Stimulated activated CD4-positive, alpha-beta T cell treated with anti-CD3 and anti-CD28 coated beads, Interleukin-4, amount 100 ng/mL, for 4 hours (primary cell): ENCODE measurements around the gene KDM2B.
"Not testable (repeated sequence)": the region's sequence is repeated elsewhere in the genome, so short reads cannot be mapped to it uniquely, and the experiment has no call there.

ENCODE experiments used
- DNase-seq, 2 experiments: peaks; one replicate each; pipeline ENCODE4 v3.0.0-alpha.2; 2020

KDM2B gene

GRCh38 chr12:121583334-121583661 is 2.5 kb upstream of the KDM2B start:
- DNase-seq: not testable (repeated sequence)

DNA sequence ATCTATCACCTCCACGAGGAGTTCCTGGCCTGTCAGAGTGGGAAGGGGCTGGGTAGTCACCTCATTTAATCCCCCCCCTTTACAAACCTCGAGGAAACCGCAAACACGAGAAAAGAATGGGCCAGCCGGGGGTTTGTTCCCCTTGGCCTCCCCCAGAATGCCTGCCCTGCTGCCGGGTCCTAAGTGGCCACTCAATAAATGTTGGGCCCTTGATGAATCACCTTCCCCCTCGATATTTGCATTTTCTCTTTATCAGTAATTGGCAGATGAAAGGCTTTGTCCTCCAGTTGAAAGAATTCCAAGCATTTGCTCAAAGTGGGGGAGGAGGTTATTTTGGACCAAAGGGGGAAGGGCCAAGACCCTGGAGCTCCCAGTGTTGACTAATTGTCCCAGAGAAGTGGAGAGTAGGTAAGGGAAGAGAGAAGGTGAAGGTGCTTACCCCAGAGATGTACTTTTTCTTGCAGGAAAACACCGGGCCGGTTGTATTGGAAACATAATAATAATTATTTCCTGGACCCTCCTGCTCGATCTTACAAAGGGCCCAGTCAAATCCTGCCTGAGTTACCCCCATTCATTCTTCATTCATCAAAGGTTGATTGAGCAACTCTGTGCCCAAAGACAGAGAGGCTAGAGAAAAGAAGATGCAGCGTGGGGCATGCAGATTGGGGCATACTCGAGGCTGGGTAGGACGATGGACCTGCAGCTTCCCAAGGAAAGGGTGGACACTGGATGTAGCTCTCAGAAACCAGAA is 1.9 kb upstream of the KDM2B start:
- DNase-seq: no peak

- DNase-seq: no peak
Measured at GRCh38 chr12:121581686-121582429, 1.0 kb upstream of the KDM2B start.

GRCh38 chr12:121579981-121580868 is 598 bp downstream of the KDM2B start:
- peak; percentile 50 to 66 for DNase-seq

DNA sequence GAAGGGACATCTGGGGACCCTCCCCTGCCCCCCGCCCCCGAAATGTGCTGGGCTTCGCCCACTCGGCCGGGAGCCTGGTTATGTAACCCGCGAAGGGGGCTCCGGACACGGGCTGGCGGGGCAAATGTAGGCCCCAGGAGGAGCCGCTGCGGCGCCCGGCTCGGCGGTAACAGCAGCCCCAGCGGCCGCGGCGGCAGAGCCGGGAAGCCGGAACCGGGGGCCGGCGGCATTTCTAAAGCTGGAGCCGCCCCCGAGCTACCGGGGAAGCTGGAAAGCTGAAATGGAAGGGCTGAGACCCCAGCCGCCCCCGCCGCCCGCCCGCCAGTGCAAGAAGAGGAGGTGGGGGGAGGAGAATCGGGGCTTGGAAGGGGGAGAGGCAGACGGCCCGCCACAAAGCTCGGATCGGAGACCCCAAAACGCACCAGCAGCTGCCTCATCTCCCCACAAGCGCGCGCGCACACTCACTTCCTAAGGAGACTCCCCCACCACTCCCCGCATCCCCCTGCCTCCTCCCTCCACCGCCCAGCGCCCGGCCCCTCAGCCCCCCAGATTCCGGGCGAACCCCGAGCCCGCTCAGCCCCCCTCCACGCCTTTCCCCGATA is 1.5 kb downstream of the KDM2B start:
- DNase-seq: peak; percentile 22 to 25

GRCh38 chr12:121578230-121579189 is 2.3 kb downstream of the KDM2B start:
- DNase-seq: no peak

GRCh38 chr12:121577443-121578180 is 3.2 kb downstream of the KDM2B start:
- DNase-seq: no peak

DNA sequence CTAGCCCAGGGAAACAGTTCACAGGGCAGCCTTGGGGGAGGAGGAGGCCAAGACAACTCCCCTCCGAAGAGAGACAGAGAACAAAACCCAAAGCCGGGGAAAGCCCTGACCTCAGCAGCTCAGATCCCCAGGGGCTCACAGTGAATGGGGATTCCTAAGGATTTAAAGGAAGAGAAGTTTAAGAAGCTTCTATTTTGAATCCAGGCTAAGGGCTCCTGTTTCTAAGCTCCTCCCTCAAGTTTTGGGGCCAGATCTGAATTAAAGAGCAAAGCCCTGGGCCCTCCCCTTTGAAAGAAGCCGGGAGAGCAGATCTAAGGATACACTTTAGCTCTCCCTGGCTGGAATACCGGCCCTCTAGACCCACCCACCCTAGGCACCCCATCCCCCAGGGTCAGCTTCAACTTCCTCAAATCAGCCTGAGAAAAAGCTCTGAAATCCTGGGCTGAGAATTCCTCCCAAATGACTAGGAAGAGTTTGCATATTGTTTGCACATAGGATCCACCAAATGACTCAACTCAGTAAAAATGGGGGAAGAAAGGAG is 3.9 kb downstream of the KDM2B start:
- DNase-seq: no peak

DNA sequence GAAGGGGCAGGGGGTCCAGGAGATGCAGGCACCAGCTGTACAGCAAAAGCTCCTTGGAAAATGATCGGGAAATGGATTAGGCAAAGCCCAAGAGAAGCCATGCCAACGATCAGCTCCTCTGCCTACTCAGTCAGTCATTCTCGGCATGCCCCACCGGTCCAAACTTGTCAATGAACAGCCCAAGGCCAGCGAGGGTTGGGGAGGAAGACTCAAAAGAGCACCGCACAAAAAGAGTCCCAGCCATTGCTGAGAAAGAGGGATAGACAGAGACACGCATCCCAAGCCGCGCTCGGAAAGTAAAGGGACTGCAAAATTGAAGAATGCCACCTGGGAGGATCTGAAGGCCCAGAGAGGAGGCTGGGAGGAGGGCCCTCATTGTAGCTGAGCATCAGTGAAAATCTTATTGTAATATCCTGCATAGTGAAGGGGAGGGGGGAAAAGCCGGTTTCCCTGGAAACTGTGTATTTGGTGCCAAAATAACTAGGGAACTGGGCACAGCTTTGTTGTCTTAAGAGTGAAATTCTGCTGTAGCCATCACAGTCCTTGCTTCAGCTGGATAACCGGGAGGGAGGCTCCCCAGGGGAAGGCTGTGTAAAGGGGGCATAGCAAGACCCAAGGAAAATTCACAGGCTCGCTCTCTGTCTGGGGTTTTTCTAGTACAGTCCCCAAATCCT is 4.7 kb downstream of the KDM2B start:
- DNase-seq: no peak

DNA sequence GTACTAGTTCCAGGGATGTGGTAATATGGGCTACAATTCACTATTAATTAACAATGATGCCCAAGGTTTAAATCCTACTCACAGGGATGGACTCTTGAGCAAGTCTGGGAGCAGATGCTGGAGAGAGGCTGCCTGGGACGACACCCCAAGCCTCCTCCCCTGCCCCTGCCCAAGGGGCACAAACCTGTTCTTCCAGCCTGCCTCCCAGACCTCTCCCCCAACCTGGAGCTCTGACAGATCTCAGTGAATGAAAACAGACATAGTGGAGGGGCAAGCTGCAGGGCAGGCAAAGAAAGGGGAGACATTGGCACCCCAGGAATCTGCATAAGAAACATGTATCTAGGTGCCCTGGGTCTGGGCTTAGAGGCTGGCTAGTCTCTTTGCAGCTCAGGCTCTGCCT is 5.8 kb downstream of the KDM2B start:
- no peak for DNase-seq

GRCh38 chr12:121574025-121574424 is 6.8 kb downstream of the KDM2B start:
- DNase-seq: no peak

DNA sequence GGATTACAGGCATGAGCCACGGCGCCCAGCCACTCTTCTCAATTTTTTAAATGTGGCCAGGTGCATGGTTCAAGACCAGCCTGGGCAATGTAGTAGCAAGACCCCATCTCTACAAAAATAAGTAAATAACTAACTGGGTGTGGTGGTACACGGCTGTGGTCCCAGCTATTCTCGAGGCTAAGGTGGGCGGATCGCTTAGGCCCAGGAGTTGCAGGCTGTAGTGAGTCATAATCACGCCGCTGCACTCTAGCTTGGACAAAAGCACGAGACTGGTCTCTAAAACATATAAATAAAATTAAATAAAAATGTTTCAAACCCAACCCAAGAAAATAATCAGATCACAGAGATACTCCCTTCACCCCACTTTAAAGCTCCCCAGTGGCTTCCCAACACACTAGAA is 8.9 kb downstream of the KDM2B start:
- no peak for DNase-seq

DNA sequence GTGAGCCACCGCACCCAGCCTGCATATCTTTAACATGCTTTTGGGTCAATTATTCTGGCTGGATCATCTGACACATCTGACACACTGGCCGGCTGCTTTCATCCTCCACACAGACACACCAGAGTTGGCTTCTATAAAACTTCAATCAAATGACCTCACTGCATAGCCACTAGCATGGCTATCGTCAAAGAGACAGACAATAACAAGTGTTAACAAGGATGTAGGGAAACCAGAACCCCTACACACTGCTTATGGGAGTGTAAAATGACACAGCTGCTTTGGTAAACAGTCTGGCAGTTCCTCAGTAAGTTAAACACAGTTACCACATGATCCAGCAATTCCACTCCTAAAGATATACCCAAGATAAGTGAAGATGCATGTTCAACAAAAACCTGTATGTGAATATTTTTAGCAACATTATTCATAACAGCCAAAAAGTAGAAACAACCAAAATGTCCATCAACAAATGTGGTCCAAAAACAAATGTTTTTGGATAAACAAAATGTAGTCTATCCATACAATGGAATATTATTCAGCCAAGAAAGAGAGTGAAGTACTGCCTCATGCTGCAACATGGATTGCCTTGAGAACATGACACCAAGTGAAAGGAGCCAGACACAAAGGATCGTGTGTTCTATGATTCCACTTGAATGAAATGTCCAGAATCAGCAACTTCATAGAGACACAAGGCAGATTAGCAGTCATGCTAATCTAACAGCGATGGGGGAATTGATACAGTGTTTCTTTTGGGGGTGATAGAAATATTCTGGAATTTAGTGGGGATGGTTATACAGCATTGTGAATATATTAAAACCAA is 10.1 kb downstream of the KDM2B start:
- no peak for DNase-seq

DNA sequence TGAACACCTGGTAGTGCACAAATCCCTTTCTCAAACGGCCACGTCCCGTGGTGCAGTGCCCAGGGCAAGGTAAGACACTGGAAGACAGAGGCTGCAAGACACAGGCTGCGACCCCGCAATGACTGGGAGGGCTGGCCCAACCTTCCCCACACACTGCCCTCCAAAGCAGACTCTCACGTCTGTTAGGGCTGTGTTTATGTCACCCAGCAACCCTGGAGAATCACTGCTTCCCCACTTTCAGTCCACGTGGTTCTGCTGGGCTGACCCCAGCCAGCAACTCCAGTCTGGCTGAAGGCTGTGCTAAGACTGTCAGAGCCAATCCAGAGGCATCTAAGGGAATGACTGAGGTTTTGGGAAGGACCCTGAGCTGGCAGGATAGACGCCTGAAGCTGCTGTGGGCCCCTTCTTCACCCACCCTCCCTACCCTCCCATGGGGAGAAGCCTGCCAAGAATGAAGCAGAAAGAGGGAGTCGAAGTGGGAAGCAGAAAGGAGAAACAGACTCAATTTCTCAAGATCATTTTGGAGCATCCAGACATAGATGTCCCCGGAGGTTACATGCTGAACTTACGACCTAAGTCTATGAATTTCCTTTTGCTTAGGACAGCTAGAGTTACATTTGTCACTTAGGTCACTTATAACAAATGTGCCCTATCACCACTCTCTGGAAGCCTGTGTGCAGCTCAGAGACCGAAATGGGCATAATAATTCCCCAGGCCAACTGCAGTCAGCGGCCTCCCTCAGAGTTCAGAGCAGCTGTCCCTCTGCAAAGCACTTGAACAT is 11.7 kb downstream of the KDM2B start:
- no peak for DNase-seq

DNA sequence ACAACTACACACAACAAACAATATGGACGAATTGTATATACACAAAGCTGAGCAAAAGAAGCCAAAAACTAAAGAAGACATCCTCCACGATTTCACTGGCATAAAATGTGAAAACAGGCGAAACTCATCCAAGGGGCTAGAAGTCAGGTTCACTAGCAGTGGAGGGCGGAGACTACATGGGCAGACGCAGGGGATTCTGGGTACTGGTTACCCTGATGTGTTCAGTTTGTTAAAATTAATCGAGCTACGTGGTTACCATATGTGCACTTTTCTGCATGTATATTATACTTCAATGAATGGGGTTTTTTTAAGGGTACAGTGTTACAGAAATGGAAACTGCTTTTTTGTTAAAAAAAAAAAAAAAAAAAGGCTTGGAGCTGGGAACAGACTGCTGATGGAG is 12.3 kb downstream of the KDM2B start:
- no peak for DNase-seq

- DNase-seq: no peak
Measured at GRCh38 chr12:121565076-121565475, 15.7 kb downstream of the KDM2B start.

DNA sequence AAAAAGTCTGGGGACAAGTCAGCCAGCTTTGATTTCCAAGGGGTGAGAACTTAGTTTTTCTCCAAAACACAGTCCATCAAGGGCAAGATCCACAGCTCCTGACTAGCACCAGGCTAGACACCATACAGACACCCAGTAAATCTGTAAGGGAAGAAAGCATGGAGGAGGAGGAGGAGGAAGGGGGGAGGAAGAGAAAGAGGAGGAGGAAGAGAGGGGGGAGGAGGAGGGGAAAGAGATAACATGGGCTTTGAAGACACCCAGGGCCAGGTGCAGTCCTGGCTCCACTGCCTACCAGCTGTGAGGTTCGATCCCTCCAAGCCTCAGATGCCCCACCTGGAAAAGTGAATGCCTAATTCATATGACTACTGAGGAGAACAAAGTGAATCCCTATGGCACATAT is 18.3 kb downstream of the KDM2B start:
- no peak for DNase-seq

DNA sequence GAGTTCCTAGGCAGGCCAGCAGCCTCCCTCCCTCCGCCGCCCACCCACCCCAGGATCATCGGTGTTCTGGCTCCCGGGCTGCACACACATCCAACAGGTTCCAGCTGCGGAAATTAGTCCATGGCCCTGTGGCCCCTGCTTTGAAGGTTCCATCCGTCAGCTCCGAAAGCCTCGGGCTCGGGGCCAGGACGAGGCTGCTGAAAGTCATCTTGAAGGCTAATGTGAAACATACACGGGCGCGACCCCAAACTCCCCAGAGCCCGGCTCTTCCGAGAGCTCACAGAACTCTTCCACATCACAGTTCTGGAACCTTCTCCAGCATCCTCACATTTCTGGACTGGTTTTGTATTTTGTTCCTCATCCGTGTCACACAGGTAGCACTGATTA is 19.8 kb downstream of the KDM2B start:
- DNase-seq: no peak
